T-helper 1 cell (primary cell): ENCODE data around the gene SRCAP.
"Not testable (repeated sequence)": the region's sequence is repeated elsewhere in the genome, so short reads cannot be mapped to it uniquely, and the experiment has no call there.

Experiments
- DNase-seq, 5 donors: peaks; one replicate each; pipeline ENCODE4 v3.0.0-alpha.2; 2012 to 2020

The SRCAP gene

GRCh38 chr16:30664616-30665109, 34.3 kb upstream of the SRCAP start:
- no peak for DNase-seq

GRCh38 chr16:30665155-30665829, 33.7 kb upstream of the SRCAP start:
- DNase-seq, result no peak

- DNase-seq, result no peak
Observed at GRCh38 chr16:30665830-30666190, 33.2 kb upstream of the SRCAP start.

- no peak for DNase-seq
Observed at GRCh38 chr16:30666681-30667080, 32.3 kb upstream of the SRCAP start.

- DNase-seq, result no peak
Observed at GRCh38 chr16:30667361-30667905, 31.5 kb upstream of the SRCAP start.

GRCh38 chr16:30668393-30668792, 30.6 kb upstream of the SRCAP start:
- DNase-seq, result no peak

GRCh38 chr16:30669026-30669902, 29.7 kb upstream of the SRCAP start:
- DNase-seq, result no peak

GRCh38 chr16:30669903-30670824, 28.8 kb upstream of the SRCAP start:
- DNase-seq, result no peak

GRCh38 chr16:30675143-30675542, 23.8 kb upstream of the SRCAP start:
- DNase-seq, result no peak

- no peak for DNase-seq
Observed at GRCh38 chr16:30677931-30678585, 20.9 kb upstream of the SRCAP start.

GRCh38 chr16:30678586-30678970, 20.4 kb upstream of the SRCAP start:
- no peak for DNase-seq

GRCh38 chr16:30680326-30680725, 18.6 kb upstream of the SRCAP start:
- no peak for DNase-seq

- no peak for DNase-seq
Observed at GRCh38 chr16:30688701-30689100, 10.3 kb upstream of the SRCAP start.

GRCh38 chr16:30691907-30692306, 7.1 kb upstream of the SRCAP start:
- no peak for DNase-seq

GRCh38 chr16:30692396-30693064, 6.4 kb upstream of the SRCAP start:
- no peak for DNase-seq

GRCh38 chr16:30694926-30695693, 3.9 kb upstream of the SRCAP start:
- no peak for DNase-seq

GRCh38 chr16:30696646-30697045, 2.3 kb upstream of the SRCAP start:
- not testable (repeated sequence) for DNase-seq

- DNase-seq, result no peak
Observed at GRCh38 chr16:30697264-30698138, 1.5 kb upstream of the SRCAP start.

- DNase-seq, result peak; percentile 98 to 99 (median 99)
Observed at GRCh38 chr16:30698139-30698815, 694 bp upstream of the SRCAP start.
